Measurements from ENCODE around the gene CUL5.
A peak's percentile ranks its signal among the peaks of the same experiment; 100 is the strongest.

The CUL5 gene

GRCh38 chr11:108002476-108002875, 6.2 kb upstream of the CUL5 start:
- H3K4me3 ChIP-seq (replicated peaks; ENCODE audit: low read depth, low read length), result no peak overlapping the region
- TF ChIP-seq CTCF (IDR thresholded peaks at IDR 0.05; ENCODE audit: low read depth, low read length, missing control alignments), result no peak
- DNase-seq (ENCODE audit: extremely low read depth, low read depth), result no peak

GRCh38 chr11:108003623-108004022, 5.1 kb upstream of the CUL5 start:
- TF ChIP-seq CTCF (IDR thresholded peaks at IDR 0.05; ENCODE audit: low read depth, low read length, missing control alignments), result no peak
- DNase-seq (ENCODE audit: extremely low read depth, low read depth), result no peak
- no peak overlapping the region for H3K4me3 ChIP-seq (replicated peaks; ENCODE audit: low read depth, low read length)

- no peak overlapping the region for H3K4me3 ChIP-seq (replicated peaks; ENCODE audit: low read depth, low read length)
- no peak for TF ChIP-seq CTCF (IDR thresholded peaks at IDR 0.05; ENCODE audit: low read depth, low read length, missing control alignments)
- DNase-seq (ENCODE audit: extremely low read depth, low read depth), result no peak
Measured at GRCh38 chr11:108007819-108008218, 879 bp upstream of the CUL5 start.

GRCh38 chr11:108009497-108010370, 1.0 kb downstream of the CUL5 start:
- DNase-seq (ENCODE audit: extremely low read depth, low read depth), result no peak
- H3K4me3 ChIP-seq (replicated peaks; ENCODE audit: low read depth, low read length), result peak overlapping the region; percentile 76

GRCh38 chr11:108012139-108012725, 3.5 kb downstream of the CUL5 start:
- no peak for TF ChIP-seq CTCF (IDR thresholded peaks at IDR 0.05; ENCODE audit: low read depth, low read length, missing control alignments)
- no peak for DNase-seq (ENCODE audit: extremely low read depth, low read depth)
- no peak overlapping the region for H3K4me3 ChIP-seq (replicated peaks; ENCODE audit: low read depth, low read length)

More at GRCh38 chr11:108009497-108010370, 1.0 kb downstream of the CUL5 start:
- TF ChIP-seq CTCF (IDR thresholded peaks at IDR 0.05; ENCODE audit: low read depth, low read length, missing control alignments), result no peak

GRCh38 chr11:108016647-108017046, 7.9 kb downstream of the CUL5 start:
- H3K4me3 ChIP-seq (replicated peaks; ENCODE audit: low read depth, low read length), result no peak overlapping the region
- no peak for DNase-seq (ENCODE audit: extremely low read depth, low read depth)
- TF ChIP-seq CTCF (IDR thresholded peaks at IDR 0.05; ENCODE audit: low read depth, low read length, missing control alignments), result no peak

Measured in HFF-Myc (cell line).